Erythroblast (primary cell): ENCODE measurements around the gene PIK3C2G.
A peak's percentile ranks its signal among the peaks of the same experiment; 100 is the strongest.
"Not testable (repeated sequence)": the region's sequence is repeated elsewhere in the genome, so short reads cannot be mapped to it uniquely, and the experiment has no call there.

Source experiments
- DNase-seq, 2 experiments: peaks; one replicate each; lab custom pipeline; 2025; lab: John Stamatoyannopoulos, UW
- GATA1 ChIP-seq: IDR thresholded peaks from 2 replicates; pipeline ENCODE4 v1.6.1; 2011; ENCODE audit warnings: low read depth, mild to moderate bottlenecking, control low read depth, low read length, moderate library complexity
- POLR2A ChIP-seq: IDR thresholded peaks from 2 replicates; pipeline ENCODE4 v1.6.1; 2011; ENCODE audit warnings: mild to moderate bottlenecking, low read length

Gene PIK3C2G

GRCh38 chr12:18681818-18682217, 420.5 kb downstream of the PIK3C2G start:
- no peak for TF ChIP-seq GATA1
- no peak for TF ChIP-seq POLR2A
- peak; percentile 1 to 10 for DNase-seq

GRCh38 chr12:18683327-18684013, 422.2 kb downstream of the PIK3C2G start:
- DNase-seq, result peak; percentile 6 to 19
- no peak for TF ChIP-seq GATA1
- no peak for TF ChIP-seq POLR2A

DNA sequence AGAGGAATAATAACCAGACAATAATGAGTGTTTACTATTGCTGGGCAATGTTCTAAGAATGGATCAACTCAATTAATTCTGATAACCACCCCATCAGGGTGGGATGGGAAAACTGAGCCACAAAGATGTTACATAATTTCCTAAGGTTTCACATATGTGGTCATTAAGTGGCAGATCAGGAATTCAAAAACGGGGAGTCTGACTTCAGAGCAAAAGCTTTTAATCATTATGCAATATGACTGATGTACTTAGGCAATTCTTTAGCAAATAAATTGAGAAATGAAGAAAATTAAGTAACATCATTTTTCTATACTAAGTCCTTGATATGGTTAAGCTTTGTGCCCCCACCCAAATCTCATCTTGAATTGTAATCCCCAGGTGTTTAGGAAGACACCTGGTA, 423.1 kb downstream of the PIK3C2G start:
- no peak for TF ChIP-seq GATA1
- no peak for TF ChIP-seq POLR2A
- no peak for DNase-seq

DNA sequence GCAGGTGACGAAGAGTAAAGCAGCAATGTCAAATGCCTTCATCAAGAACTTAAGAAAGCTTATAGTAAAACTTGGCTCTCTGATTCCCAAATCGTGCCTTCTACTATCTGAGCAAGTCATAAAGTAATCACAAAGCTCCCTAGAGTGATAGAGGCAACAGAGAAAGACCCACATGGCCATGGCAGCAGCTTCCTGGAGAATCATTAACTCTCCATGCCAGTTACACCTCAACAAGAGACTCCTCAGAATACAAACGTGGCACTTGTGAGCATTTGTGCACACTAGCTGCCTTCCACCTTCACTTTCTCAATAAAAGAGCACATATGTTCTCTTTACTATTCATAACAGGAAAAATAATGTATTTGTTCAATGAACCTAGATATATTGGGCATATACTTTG, 428.5 kb downstream of the PIK3C2G start:
- TF ChIP-seq GATA1 (no peak), POLR2A (no peak)

DNA sequence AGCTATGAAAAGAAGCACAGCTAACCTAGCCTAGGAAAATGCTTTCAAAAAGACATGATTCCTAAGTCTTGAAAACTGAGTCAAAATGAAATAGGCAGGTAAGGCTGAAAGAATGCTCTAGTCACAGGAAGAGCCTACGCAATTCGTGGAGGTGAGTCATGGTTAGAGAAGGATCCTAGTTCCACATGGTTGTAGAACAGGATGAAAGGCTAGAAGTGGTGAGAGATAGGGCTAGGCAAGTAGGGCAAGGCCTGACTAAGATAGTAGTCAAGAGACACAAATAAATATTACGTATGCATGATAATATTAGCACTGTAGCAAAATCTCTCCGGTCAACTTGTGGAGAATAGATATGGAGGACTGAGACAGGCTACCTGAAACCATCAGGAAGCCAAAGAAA, 429.3 kb downstream of the PIK3C2G start:
- no peak for DNase-seq

More for the DNA sequence above, 428.5 kb downstream of the PIK3C2G start:
- DNase-seq, result no peak

GRCh38 chr12:18693986-18694385, 432.7 kb downstream of the PIK3C2G start:
- not testable (repeated sequence) for DNase-seq

More for the DNA sequence above, 429.3 kb downstream of the PIK3C2G start:
- TF ChIP-seq GATA1 (no peak), POLR2A (no peak)

GRCh38 chr12:18696971-18697602, 435.8 kb downstream of the PIK3C2G start:
- no peak for DNase-seq
- TF ChIP-seq GATA1 (no peak), POLR2A (no peak)
